ENCODE measurements around the gene SIM2. TPM values are rescaled to one million over a fixed set of nuclear protein-coding genes. Genes with fewer than 3 reads are reported as not detected.

SIM2 gene
- total RNA-seq, 1 experiment from 2014 or later = 23.9 TPM

GRCh38 chr21:36792505-36792967 is 93.6 kb downstream of the SIM2 start:
- Histone ChIP-seq H3K4me1 (ENCODE audit: control insufficient read depth in 1 of 2, insufficient read depth in 2 of 2, low read length in 2 of 2) (peaks cover 11 to 21% of the 10 kb centered on the region in 2 experiments), H3K27me3 (ENCODE audit: insufficient read depth, low read length) (no peaks in the 10 kb centered on the region), H3K9me3 (ENCODE audit: control insufficient read depth in 1 of 2, insufficient read depth in 1 of 2, low read depth in 1 of 2, low read length in 2 of 2) (peaks cover 0 to 2% of the 10 kb centered on the region in 2 experiments; a peak in 1 of 4 replicates), H3K9me2 (ENCODE audit: insufficient read depth) (no peaks in the 10 kb centered on the region), H3K79me2 (ENCODE audit: insufficient read depth, low read length) (no peaks in the 10 kb centered on the region), H3K4me3 (replicated peaks in 1 of 2; ENCODE audit: low read depth in 1 of 2, low read length in 2 of 2) (no peak overlapping the region), H4K20me1 (ENCODE audit: insufficient read depth) (no peaks in the 10 kb centered on the region), H3K36me3 (ENCODE audit: control insufficient read depth in 1 of 2, insufficient read depth in 2 of 2, low read length in 2 of 2) (no peaks in the 10 kb centered on the region), H2AFZ (ENCODE audit: low read depth, low read length, poor library complexity, severe bottlenecking) (no peak overlapping the region), H3K9ac (ENCODE audit: low read length) (no peak overlapping the region), H3K27ac (ENCODE audit: low read depth, low read length) (no peak overlapping the region), H3K4me2 (ENCODE audit: low read length) (no peak overlapping the region)
- ChIA-PET POLR2A (no interaction called here), CTCF (no interaction called here), RAD21 (ENCODE audit: low non-redundant PET in 1 of 2, low total read pairs in 2 of 2, uncharacterized antibody in 2 of 2, unreplicated experiment in 2 of 2) (no interaction called here)
- intact Hi-C loops (cut with micrococcal nuclease) = no loop called here
- DNase-seq (ENCODE audit: low read depth, low spot score) (no peak), ATAC-seq (no peak)
- BruUV-seq (replicated peaks) = no TSS peak
- TF ChIP-seq REST (IDR thresholded peaks at IDR 0.05; ENCODE audit: low read depth) (no peak), YY1 (IDR thresholded peaks at IDR 0.05; ENCODE audit: extremely low read depth, insufficient replicate concordance, low read depth, low read length) (no peak), MAX (IDR thresholded peaks at IDR 0.05) (no peak), ZNF274 (IDR thresholded peaks at IDR 0.05; ENCODE audit: low read depth, low read length) (no peak), ZFX (IDR thresholded peaks at IDR 0.05) (no peak), CTCF (IDR thresholded peaks at IDR 0.05 in 2 of 3, conservative IDR thresholded peaks at IDR 0.05 in 1 of 3; ENCODE audit: borderline replicate concordance in 1 of 3, insufficient read depth in 1 of 3, low read depth in 2 of 3, low read length in 2 of 3) (no peak), EGR1 (IDR thresholded peaks at IDR 0.05; ENCODE audit: low read depth) (no peak), POLR2AphosphoS5 (IDR thresholded peaks at IDR 0.05; ENCODE audit: low read depth, low read length) (no peak), ATF3 (IDR thresholded peaks at IDR 0.05) (no peak), SIN3A (IDR thresholded peaks at IDR 0.05; ENCODE audit: low read depth) (no peak), JUND (IDR thresholded peaks at IDR 0.05) (no peak), TCF7L2 (IDR thresholded peaks at IDR 0.05; ENCODE audit: borderline replicate concordance, extremely low read depth, insufficient read depth, insufficient read length) (no peak), ELF1 (IDR thresholded peaks at IDR 0.05; ENCODE audit: borderline replicate concordance, low read depth) (no peak)
